A549 (cell line): Measurements from ENCODE around the gene WDR77. TPM values are rescaled to one million over a fixed set of nuclear protein-coding genes. Genes with fewer than 3 reads are reported as not detected.

Source experiments
- ATAC-seq, 2 experiments: fragments of 200-7000 bp in 1 of 2; fragments of >200 bp in 1 of 2; cut with Nextera tagmentation in 1 of 2; cut with Tn5 transposase in 1 of 2; 3 replicates each; pipeline versions ENCODE4 v1.8.0 to v1.9.1; 2018 to 2020; ENCODE audit warnings: mild to moderate bottlenecking in 1 of 2, moderate library complexity in 1 of 2
- CTCF ChIA-PET: fragments of 300-600 bp; sonication (Branson Sonifier 250); formaldehyde crosslinking; extraction: SDS; loops from one replicate; lab custom pipeline; 2021; ENCODE audit warnings: antibody characterized with exemption, inconsistent platforms; lab: Yijun Ruan, JAX
- POLR2A ChIA-PET: fragments of 350-600 bp; formaldehyde crosslinking; extraction: SDS; loops from one replicate; lab custom pipeline; 2021; ENCODE audit warnings: antibody characterized with exemption, inconsistent platforms; lab: Yijun Ruan, JAX
- DNase-seq, 2 experiments: peaks; one replicate each; pipeline versions ENCODE4 v3.0.0 to v3.0.0-alpha.2; 2011 to 2016; ENCODE audit warnings: low read depth in 1 of 2, low spot score in 1 of 2
- FAIRE-seq: peaks from 2 replicates; lab custom pipeline; 2011; peaks lifted over from hg19 to GRCh38; lab: Jason Lieb, UNC
- H3K27ac ChIP-seq, 2 experiments: fragments of >200 bp; sonication (Bioruptor Twin); formaldehyde crosslinking; 3 replicates each; pipeline ENCODE4 v1.5.1; 2016 to 2017
- H3K4me1 ChIP-seq: fragments of >200 bp; sonication (Bioruptor Twin); formaldehyde crosslinking; 3 replicates; pipeline ENCODE4 v1.6.1; 2016
- H3K4me2 ChIP-seq: fragments of >200 bp; sonication (Bioruptor Twin); formaldehyde crosslinking; 3 replicates; pipeline ENCODE4 v1.6.1; 2016
- H3K4me3 ChIP-seq: fragments of >200 bp; sonication (Bioruptor Twin); formaldehyde crosslinking; 3 replicates; pipeline ENCODE4 v1.5.1; 2016
- H3K9me3 ChIP-seq: fragments of >200 bp; sonication (Bioruptor Twin); formaldehyde crosslinking; 3 replicates; pipeline ENCODE4 v1.6.1; 2016
- BHLHE40 ChIP-seq: IDR thresholded peaks from 2 replicates; pipeline ENCODE4 v1.6.1; 2012; ENCODE audit warnings: low read depth, low read length, inconsistent platforms
- CBX8 ChIP-seq: fragments of 200-600 bp; sonication (generic); IDR thresholded peaks from 2 replicates; pipeline ENCODE4 v1.6.1; 2016
- CEBPB ChIP-seq, 2 experiments: fragments of >200 bp in 1 of 2; sonication (Bioruptor Twin) in 1 of 2; formaldehyde crosslinking in 1 of 2; IDR thresholded peaks; 2 replicates each; pipeline ENCODE4 v1.6.1; 2012 to 2016
- CHD4 ChIP-seq: fragments of 200-600 bp; sonication (generic); IDR thresholded peaks from 2 replicates; pipeline ENCODE4 v1.6.1; 2016; ENCODE audit warnings: antibody characterized with exemption, mild to moderate bottlenecking, borderline replicate concordance
- EHMT2 ChIP-seq: fragments of 200-600 bp; sonication (generic); IDR thresholded peaks from 2 replicates; pipeline ENCODE4 v1.6.1; 2016; ENCODE audit warnings: antibody characterized with exemption, low read depth, mild to moderate bottlenecking, moderate library complexity
- FOSB ChIP-seq: fragments of 250-450 bp; sonication (Bioruptor Pico); IDR thresholded peaks from 2 replicates; pipeline ENCODE4 v1.5.0; 2020; ENCODE audit warnings: mild to moderate bottlenecking, moderate library complexity
- FOSL2 ChIP-seq, 2 experiments: fragments of 450-650 bp in 1 of 2; fragments of >200 bp in 1 of 2; sonication (Bioruptor Twin) in 1 of 2; formaldehyde crosslinking; IDR thresholded peaks; 2 replicates each; pipeline versions ENCODE4 v1.5.0 to v1.6.1; 2016 to 2020; ENCODE audit warnings: mild to moderate bottlenecking in 1 of 2, moderate library complexity in 1 of 2
- FOXS1 ChIP-seq: fragments of 250-450 bp; sonication (Bioruptor Pico); IDR thresholded peaks from 2 replicates; pipeline ENCODE4 v1.5.0; 2020; ENCODE audit warnings: mild to moderate bottlenecking, moderate library complexity
- GATA3 ChIP-seq: IDR thresholded peaks from 2 replicates; pipeline ENCODE4 v1.6.1; 2012; ENCODE audit warnings: borderline replicate concordance
- HDAC2 ChIP-seq: fragments of 200-600 bp; sonication (generic); IDR thresholded peaks from 2 replicates; pipeline ENCODE4 v1.6.1; 2016
- HEYL ChIP-seq: fragments of 250-450 bp; sonication (Bioruptor Pico); IDR thresholded peaks from 2 replicates; pipeline ENCODE4 v1.8.0; 2021; ENCODE audit warnings: mild to moderate bottlenecking, moderate library complexity
- HOXA7 ChIP-seq: fragments of 250-450 bp; sonication (Bioruptor Pico); IDR thresholded peaks from 2 replicates; pipeline ENCODE4 v1.5.0; 2020; ENCODE audit warnings: mild to moderate bottlenecking, moderate library complexity
- HOXB5 ChIP-seq: fragments of 250-450 bp; sonication (Bioruptor Pico); IDR thresholded peaks from 2 replicates; pipeline ENCODE4 v1.5.0; 2020; ENCODE audit warnings: mild to moderate bottlenecking, moderate library complexity
- JUN ChIP-seq, 2 experiments: fragments of >200 bp; sonication (Bioruptor Twin); formaldehyde crosslinking; IDR thresholded peaks; 2 replicates in 1 of 2; 3 replicates in 1 of 2; pipeline ENCODE4 v1.6.1; 2016 to 2017
- JUNB ChIP-seq: fragments of >200 bp; sonication (Bioruptor Twin); formaldehyde crosslinking; IDR thresholded peaks from 2 replicates; pipeline ENCODE4 v1.6.1; 2016
- MAZ ChIP-seq: fragments of 150-350 bp; IDR thresholded peaks from 2 replicates; pipeline ENCODE4 v1.6.1; 2014; ENCODE audit warnings: antibody characterized with exemption, low read depth, low read length, borderline replicate concordance
- MYC ChIP-seq: IDR thresholded peaks from 2 replicates; pipeline ENCODE4 v1.6.1; 2012; ENCODE audit warnings: mild to moderate bottlenecking, inconsistent platforms, low read length, improper control_type of control experiment, borderline replicate concordance
- PHF8 ChIP-seq: fragments of 200-600 bp; sonication (generic); IDR thresholded peaks from 2 replicates; pipeline ENCODE4 v1.6.1; 2016; ENCODE audit warnings: low read depth, mild to moderate bottlenecking, antibody characterized with exemption, moderate library complexity, borderline replicate concordance
- POLR2AphosphoS2 ChIP-seq: conservative IDR thresholded peaks from 2 replicates; pipeline ENCODE4 v1.6.1; 2012; ENCODE audit warnings: low read length, improper control_type of control experiment, inconsistent platforms
- RAD21 ChIP-seq, 2 experiments: fragments of >200 bp in 1 of 2; sonication (Bioruptor Twin) in 1 of 2; formaldehyde crosslinking in 1 of 2; IDR thresholded peaks in 1 of 2; conservative IDR thresholded peaks in 1 of 2; 2 replicates in 1 of 2; 3 replicates in 1 of 2; pipeline ENCODE4 v1.6.1; 2012 to 2018; ENCODE audit warnings: inconsistent platforms in 1 of 2
- RCOR1 ChIP-seq: fragments of 150-350 bp; IDR thresholded peaks from 2 replicates; pipeline ENCODE4 v1.6.1; 2014; ENCODE audit warnings: antibody characterized with exemption, low read length, low read depth
- RFX5 ChIP-seq: fragments of 450-650 bp; IDR thresholded peaks from 2 replicates; pipeline ENCODE4 v1.7.1; 2014; ENCODE audit warnings: antibody characterized with exemption, mild to moderate bottlenecking, moderate library complexity
- RNF2 ChIP-seq: fragments of 200-600 bp; sonication (generic); IDR thresholded peaks from 2 replicates; pipeline ENCODE4 v1.6.1; 2016; ENCODE audit warnings: low read depth, mild to moderate bottlenecking, antibody characterized with exemption, moderate library complexity, borderline replicate concordance
- SMC3 ChIP-seq: fragments of >200 bp; sonication (Bioruptor Twin); formaldehyde crosslinking; IDR thresholded peaks from 3 replicates; pipeline ENCODE4 v1.6.1; 2018; ENCODE audit warnings: inconsistent platforms
- SREBF2 ChIP-seq: fragments of 450-650 bp; IDR thresholded peaks from 2 replicates; pipeline ENCODE4 v1.6.1; 2014; ENCODE audit warnings: mild to moderate bottlenecking, moderate library complexity
- TP53 ChIP-seq: fragments of 250-450 bp; sonication (Bioruptor Pico); IDR thresholded peaks from 2 replicates; pipeline ENCODE4 v1.5.0; 2021; ENCODE audit warnings: mild to moderate bottlenecking, moderate library complexity
- ZFP36 ChIP-seq: fragments of 450-650 bp; IDR thresholded peaks from 2 replicates; pipeline ENCODE4 v1.6.1; 2014; ENCODE audit warnings: borderline replicate concordance; ENCODE audit not compliant: partially characterized antibody
- ZNF302 ChIP-seq: fragments of 250-450 bp; sonication (Bioruptor Pico); IDR thresholded peaks from 2 replicates; pipeline ENCODE4 v1.9.0; 2021; ENCODE audit warnings: inconsistent platforms, mild to moderate bottlenecking, moderate library complexity
- WGBS: methylation state at CpG from one replicate; pipeline ENCODE4 v1.1.6; 2017; ENCODE audit errors: missing lambda C conversion rate; 5-methylcytosine and 5-hydroxymethylcytosine counted together
- polyA plus RNA-seq, 4 experiments: library from polyadenylated mRNA; depleted of rRNA in 3 of 4; stranded (reverse); fragments of >200 nt; fragmentation: RNase III in 1 of 4; extraction: RNeasy Plus Mini Kit Qiagen cat#74134 plus additional on column Dnase treatment in 1 of 4; gene quantifications; 2 replicates in 3 of 4; 3 replicates in 1 of 4; pipeline ENCODE4 v1.2.3, GENCODE V29; 2011 to 2017
- TF ChIP-seq, protein P1 (sequence below): fragments of 450-650 bp; IDR thresholded peaks from 2 replicates; pipeline ENCODE4 v1.6.1; 2014; ENCODE audit warnings: antibody characterized with exemption
- TF ChIP-seq, protein P2 (sequence below): fragments of 250-450 bp; sonication (Bioruptor Pico); IDR thresholded peaks from 2 replicates; pipeline ENCODE4 v1.5.0; 2021; ENCODE audit warnings: mild to moderate bottlenecking, moderate library complexity, borderline replicate concordance
- TF ChIP-seq, protein P3 (sequence below): IDR thresholded peaks from 2 replicates; pipeline ENCODE4 v1.6.1; 2012; ENCODE audit warnings: low read depth, borderline replicate concordance
- TF ChIP-seq, protein P4 (sequence below): fragments of >200 bp; sonication (Bioruptor Twin); formaldehyde crosslinking; IDR thresholded peaks from 3 replicates; pipeline ENCODE4 v1.6.1; 2016

Gene WDR77
- polyA plus RNA-seq, 2 of the 4 experiments (the other 2 are of a cell fraction): 53.0 to 122 TPM

DNA sequence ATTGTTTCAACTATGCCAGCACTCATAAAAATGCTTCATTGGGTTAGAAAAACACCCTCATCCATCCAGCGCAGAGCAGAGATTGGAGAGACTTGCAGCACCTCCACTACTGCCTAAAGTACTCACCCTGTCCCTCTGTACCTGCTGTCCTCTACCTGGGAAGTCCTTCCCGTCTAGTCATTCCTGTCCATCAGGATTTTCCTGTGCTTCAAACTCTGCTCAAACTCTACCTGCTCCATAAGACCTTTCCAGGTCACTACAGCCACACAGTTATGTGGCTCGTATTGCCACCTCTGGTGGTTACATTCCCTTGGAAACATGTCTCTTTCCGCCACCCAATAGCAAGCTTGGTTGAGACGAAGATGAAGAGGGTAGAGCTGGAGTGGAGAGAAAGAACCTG, 28.7 kb downstream of the WDR77 start:
- ChIA-PET POLR2A (no interaction called here), CTCF (interaction anchor here (0.9 to 1.2 kb wide), 2 partner anchors 19 to 20 kb away, joined by 4 read pairs; no protein-coding TSS in a partner anchor)
- DNase-seq (no peak), FAIRE-seq (no peak), ATAC-seq (no peak)
- TF ChIP-seq GATA3 (no peak), TP53 (CRISPR knock-in tag) (no peak), ZNF302 (CRISPR knock-in tag) (no peak), RAD21 (conservative IDR thresholded peaks at IDR 0.05 in 1 of 2, IDR thresholded peaks at IDR 0.05 in 1 of 2) (no peak), FOSB (CRISPR knock-in tag) (no peak), EHMT2 (no peak), RFX5 (no peak), CEBPB (IDR thresholded peaks at IDR 0.05) (no peak), JUN (IDR thresholded peaks at IDR 0.05) (no peak), CBX8 (no peak), MYC (no peak), FOXS1 (CRISPR knock-in tag) (no peak), SREBF2 (no peak), SMC3 (no peak), HDAC2 (no peak), ZFP36 (no peak), HOXA7 (CRISPR knock-in tag) (no peak)
- TF ChIP-seq, protein P1, sequence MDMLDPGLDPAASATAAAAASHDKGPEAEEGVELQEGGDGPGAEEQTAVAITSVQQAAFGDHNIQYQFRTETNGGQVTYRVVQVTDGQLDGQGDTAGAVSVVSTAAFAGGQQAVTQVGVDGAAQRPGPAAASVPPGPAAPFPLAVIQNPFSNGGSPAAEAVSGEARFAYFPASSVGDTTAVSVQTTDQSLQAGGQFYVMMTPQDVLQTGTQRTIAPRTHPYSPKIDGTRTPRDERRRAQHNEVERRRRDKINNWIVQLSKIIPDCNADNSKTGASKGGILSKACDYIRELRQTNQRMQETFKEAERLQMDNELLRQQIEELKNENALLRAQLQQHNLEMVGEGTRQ: no peak
- TF ChIP-seq, protein P2, sequence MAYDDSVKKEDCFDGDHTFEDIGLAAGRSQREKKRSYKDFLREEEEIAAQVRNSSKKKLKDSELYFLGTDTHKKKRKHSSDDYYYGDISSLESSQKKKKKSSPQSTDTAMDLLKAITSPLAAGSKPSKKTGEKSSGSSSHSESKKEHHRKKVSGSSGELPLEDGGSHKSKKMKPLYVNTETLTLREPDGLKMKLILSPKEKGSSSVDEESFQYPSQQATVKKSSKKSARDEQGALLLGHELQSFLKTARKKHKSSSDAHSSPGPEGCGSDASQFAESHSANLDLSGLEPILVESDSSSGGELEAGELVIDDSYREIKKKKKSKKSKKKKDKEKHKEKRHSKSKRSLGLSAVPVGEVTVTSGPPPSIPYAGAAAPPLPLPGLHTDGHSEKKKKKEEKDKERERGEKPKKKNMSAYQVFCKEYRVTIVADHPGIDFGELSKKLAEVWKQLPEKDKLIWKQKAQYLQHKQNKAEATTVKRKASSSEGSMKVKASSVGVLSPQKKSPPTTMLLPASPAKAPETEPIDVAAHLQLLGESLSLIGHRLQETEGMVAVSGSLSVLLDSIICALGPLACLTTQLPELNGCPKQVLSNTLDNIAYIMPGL: no peak
- H3K4me1 ChIP-seq: peaks cover 19% of the 10 kb centered on the region; the same call in 2 of the 3 replicates
- H3K4me2 ChIP-seq: no peak overlapping the region
- H3K9me3 ChIP-seq: no peaks in the 10 kb centered on the region
- no peak overlapping the region for H3K27ac ChIP-seq
- H3K4me3 ChIP-seq: no peak overlapping the region
- 71% methylated on average over 5 of the region's 5 CpGs for WGBS

DNA sequence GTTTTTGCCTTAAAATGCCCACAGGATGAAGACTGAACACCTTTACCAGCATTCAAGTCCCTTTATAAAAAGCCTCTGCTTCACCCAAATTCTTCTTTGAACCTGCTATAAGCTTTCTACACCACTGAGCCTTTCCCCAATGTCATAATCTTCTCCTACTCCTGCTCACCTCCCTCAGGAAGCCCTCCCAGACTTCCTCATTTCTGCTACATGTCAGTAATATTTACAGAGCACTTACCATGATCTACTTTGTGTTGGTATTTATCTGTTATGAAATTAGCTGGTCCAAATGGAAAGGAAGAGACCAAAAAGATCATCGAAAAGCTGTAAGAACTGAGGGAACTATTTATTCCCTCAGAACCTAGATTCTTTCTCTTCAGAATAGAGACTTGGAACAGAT, 30.0 kb downstream of the WDR77 start:
- peaks cover 19% of the 10 kb centered on the region; the same call in 2 of the 3 replicates for H3K4me1 ChIP-seq
- DNase-seq: no peak
- H3K9me3 ChIP-seq: no peaks in the 10 kb centered on the region
- no peak for FAIRE-seq
- ATAC-seq: no peak
- WGBS: 82% methylated on average over 1 of the region's 1 CpG
- TF ChIP-seq, protein P3, sequence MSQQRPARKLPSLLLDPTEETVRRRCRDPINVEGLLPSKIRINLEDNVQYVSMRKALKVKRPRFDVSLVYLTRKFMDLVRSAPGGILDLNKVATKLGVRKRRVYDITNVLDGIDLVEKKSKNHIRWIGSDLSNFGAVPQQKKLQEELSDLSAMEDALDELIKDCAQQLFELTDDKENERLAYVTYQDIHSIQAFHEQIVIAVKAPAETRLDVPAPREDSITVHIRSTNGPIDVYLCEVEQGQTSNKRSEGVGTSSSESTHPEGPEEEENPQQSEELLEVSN: no peak
- no peak for TF ChIP-seq PHF8
- TF ChIP-seq, protein P4, sequence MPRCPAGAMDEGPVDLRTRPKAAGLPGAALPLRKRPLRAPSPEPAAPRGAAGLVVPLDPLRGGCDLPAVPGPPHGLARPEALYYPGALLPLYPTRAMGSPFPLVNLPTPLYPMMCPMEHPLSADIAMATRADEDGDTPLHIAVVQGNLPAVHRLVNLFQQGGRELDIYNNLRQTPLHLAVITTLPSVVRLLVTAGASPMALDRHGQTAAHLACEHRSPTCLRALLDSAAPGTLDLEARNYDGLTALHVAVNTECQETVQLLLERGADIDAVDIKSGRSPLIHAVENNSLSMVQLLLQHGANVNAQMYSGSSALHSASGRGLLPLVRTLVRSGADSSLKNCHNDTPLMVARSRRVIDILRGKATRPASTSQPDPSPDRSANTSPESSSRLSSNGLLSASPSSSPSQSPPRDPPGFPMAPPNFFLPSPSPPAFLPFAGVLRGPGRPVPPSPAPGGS: no peak
- TF ChIP-seq GATA3: no peak
- no peak for TF ChIP-seq FOSB (CRISPR knock-in tag)
- TF ChIP-seq HEYL (CRISPR knock-in tag): no peak
- TF ChIP-seq HOXB5 (CRISPR knock-in tag): no peak
- TF ChIP-seq RCOR1: no peak
- TF ChIP-seq RNF2: no peak
- no peak for TF ChIP-seq FOSL2 (IDR thresholded peaks at IDR 0.05)
- no peak for TF ChIP-seq FOSL2 (CRISPR knock-in tag; IDR thresholded peaks at IDR 0.05)
- TF ChIP-seq POLR2AphosphoS2: no peak
- TF ChIP-seq MAZ: no peak
- no peak for TF ChIP-seq CBX8
- no peak for TF ChIP-seq BHLHE40
- TF ChIP-seq RAD21 (conservative IDR thresholded peaks at IDR 0.05 in 1 of 2, IDR thresholded peaks at IDR 0.05 in 1 of 2): no peak
- no peak for TF ChIP-seq CHD4
- no peak for TF ChIP-seq JUNB
- no peak overlapping the region for H3K27ac ChIP-seq
- ChIA-PET POLR2A (no interaction called here), CTCF (interaction anchor here (1.2 kb wide), 1 partner anchor 196 kb away, joined by 3 read pairs; no protein-coding TSS in a partner anchor)
- H3K4me2 ChIP-seq: no peak overlapping the region
- no peak overlapping the region for H3K4me3 ChIP-seq
